Suprapubic skin (tissue), 4 donors: Measurements from ENCODE around the gene ARHGEF12. TPM values are rescaled to one million over a fixed set of nuclear protein-coding genes. Genes with fewer than 3 reads are reported as not detected.

Source experiments
- DNase-seq, 2 donors: peaks; one replicate each; pipeline ENCODE4 v3.0.0-alpha.2; 2019; ENCODE audit warnings: low spot score in 2 of 2
- H3K27ac ChIP-seq: fragments of 200-600 bp; sonication (generic); one replicate; pipeline ENCODE4 v1.5.1; 2019
- H3K27me3 ChIP-seq: fragments of 200-600 bp; sonication (generic); one replicate; pipeline ENCODE4 v1.5.1; 2019
- H3K36me3 ChIP-seq: fragments of 200-600 bp; sonication (generic); one replicate; pipeline ENCODE4 v1.5.1; 2019
- H3K4me1 ChIP-seq: fragments of 200-600 bp; sonication (generic); one replicate; pipeline ENCODE4 v1.5.1; 2019
- H3K4me3 ChIP-seq: fragments of 200-600 bp; sonication (generic); one replicate; pipeline ENCODE4 v1.5.1; 2019; ENCODE audit warnings: mild to moderate bottlenecking
- H3K9me3 ChIP-seq: fragments of 200-600 bp; sonication (generic); one replicate; pipeline ENCODE4 v1.5.1; 2019
- EP300 ChIP-seq: sonication (generic); formaldehyde crosslinking; IDR thresholded peaks from one replicate; pipeline ENCODE4 v1.6.1; 2017; ENCODE audit warnings: antibody characterized with exemption
- POLR2A ChIP-seq, 2 donors: fragments of 450-650 bp; IDR thresholded peaks; one replicate each; pipeline ENCODE4 v1.6.1; 2017; ENCODE audit warnings: antibody characterized with exemption in 2 of 2, mild to moderate bottlenecking in 2 of 2, moderate library complexity in 2 of 2
- POLR2AphosphoS5 ChIP-seq, 3 donors: sonication (generic); formaldehyde crosslinking; IDR thresholded peaks; one replicate each; pipeline ENCODE4 v1.6.1; 2017; ENCODE audit warnings: antibody characterized with exemption in 3 of 3
- WGBS: methylation state at CpG from one replicate; pipeline ENCODE4 v1.1.5; 2018; 5-methylcytosine and 5-hydroxymethylcytosine counted together
- total RNA-seq, 4 donors: library from RNA; depleted of rRNA; stranded (reverse); fragments of >200 nt; gene quantifications; one replicate each; pipeline ENCODE4 v1.1.0, GENCODE V29; 2016
- TF ChIP-seq, protein P1 (sequence below), 2 donors: fragments of 200-600 bp in 1 of 2; fragments of 450-650 bp in 1 of 2; sonication (generic) in 1 of 2; IDR thresholded peaks; one replicate each; pipeline ENCODE4 v1.5.1; 2016 to 2019; ENCODE audit warnings: antibody characterized with exemption in 2 of 2, mild to moderate bottlenecking in 1 of 2, moderate library complexity in 1 of 2

The ARHGEF12 gene
- total RNA-seq, 4 donors from 2014 or later, result 107 to 222 (median 138) TPM

- Histone ChIP-seq H3K36me3 (no peaks in the 10 kb centered on the region), H3K27me3 (no peaks in the 10 kb centered on the region), H3K27ac (peak overlapping the region; percentile 99), H3K4me1 (peaks cover 58% of the 10 kb centered on the region), H3K4me3 (peak overlapping the region; percentile 86), H3K9me3 (no peaks in the 10 kb centered on the region)
- peak in 1 of 2 donors; percentile 49 for TF ChIP-seq POLR2A (IDR thresholded peaks at IDR 0.05)
- TF ChIP-seq, protein P1, sequence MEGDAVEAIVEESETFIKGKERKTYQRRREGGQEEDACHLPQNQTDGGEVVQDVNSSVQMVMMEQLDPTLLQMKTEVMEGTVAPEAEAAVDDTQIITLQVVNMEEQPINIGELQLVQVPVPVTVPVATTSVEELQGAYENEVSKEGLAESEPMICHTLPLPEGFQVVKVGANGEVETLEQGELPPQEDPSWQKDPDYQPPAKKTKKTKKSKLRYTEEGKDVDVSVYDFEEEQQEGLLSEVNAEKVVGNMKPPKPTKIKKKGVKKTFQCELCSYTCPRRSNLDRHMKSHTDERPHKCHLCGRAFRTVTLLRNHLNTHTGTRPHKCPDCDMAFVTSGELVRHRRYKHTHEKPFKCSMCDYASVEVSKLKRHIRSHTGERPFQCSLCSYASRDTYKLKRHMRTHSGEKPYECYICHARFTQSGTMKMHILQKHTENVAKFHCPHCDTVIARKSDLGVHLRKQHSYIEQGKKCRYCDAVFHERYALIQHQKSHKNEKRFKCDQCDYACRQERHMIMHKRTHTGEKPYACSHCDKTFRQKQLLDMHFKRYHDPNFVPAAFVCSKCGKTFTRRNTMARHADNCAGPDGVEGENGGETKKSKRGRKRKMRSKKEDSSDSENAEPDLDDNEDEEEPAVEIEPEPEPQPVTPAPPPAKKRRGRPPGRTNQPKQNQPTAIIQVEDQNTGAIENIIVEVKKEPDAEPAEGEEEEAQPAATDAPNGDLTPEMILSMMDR (IDR thresholded peaks at IDR 0.05), result no peak
- no peak for TF ChIP-seq EP300
- TF ChIP-seq POLR2AphosphoS5 (IDR thresholded peaks at IDR 0.05), result no peak
- DNase-seq, result peak in 1 of 2 donors; percentile 84
- 1% methylated on average over 42 of the region's 56 CpGs for WGBS
Measured at GRCh38 chr11:120336641-120337354, 585 bp downstream of the ARHGEF12 start.

- Histone ChIP-seq H3K27ac (peak overlapping the region; percentile 99), H3K4me3 (peak overlapping the region; percentile 86), H3K9me3 (no peaks in the 10 kb centered on the region), H3K4me1 (peaks cover 66% of the 10 kb centered on the region), H3K27me3 (no peaks in the 10 kb centered on the region), H3K36me3 (no peaks in the 10 kb centered on the region)
- WGBS, result 4% methylated on average over 18 of the region's 18 CpGs
- DNase-seq, result no peak
- no peak for TF ChIP-seq POLR2A (IDR thresholded peaks at IDR 0.05)
- no peak for TF ChIP-seq POLR2AphosphoS5 (IDR thresholded peaks at IDR 0.05)
- TF ChIP-seq, protein P1 (IDR thresholded peaks at IDR 0.05), result no peak
- TF ChIP-seq EP300, result no peak
Measured at GRCh38 chr11:120337355-120338106, 1.3 kb downstream of the ARHGEF12 start.

DNA sequence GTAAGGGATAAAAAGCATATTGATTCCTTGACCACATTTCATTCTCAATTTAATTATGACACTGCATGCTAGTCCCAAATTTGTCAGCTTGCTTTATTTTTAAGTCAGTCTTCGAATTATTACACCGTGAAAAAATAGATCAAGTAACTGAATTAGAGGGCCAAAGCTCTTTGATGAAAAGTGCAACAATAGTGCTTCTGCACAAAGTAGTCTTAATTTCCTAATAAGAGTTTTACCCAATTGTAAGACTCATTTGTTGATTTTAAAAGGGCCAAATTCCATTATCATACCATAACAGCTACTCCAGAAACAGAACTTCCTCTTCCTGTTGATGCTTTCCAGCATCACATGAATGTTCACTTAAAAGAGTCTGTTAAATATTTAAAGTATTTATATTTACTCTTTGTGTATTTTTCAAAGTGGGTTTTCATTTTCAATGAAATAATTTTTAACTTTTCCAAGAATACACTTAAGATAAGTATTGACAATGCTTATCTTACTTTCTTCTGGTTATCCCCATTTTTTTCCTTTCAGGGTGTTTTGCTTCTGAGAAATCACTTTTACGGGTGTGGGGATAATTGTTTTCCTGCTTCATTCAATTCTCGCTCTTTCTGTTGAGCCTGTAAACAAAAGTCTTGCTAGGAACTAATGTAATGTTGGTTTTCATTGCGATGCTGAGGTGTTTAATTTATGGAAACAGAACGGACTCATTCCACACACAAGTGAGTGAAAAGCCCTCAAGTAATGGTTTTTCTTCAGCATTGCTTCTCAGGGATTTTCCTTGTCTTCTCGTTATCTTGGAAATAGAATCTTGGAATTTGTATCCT is 2.1 kb downstream of the ARHGEF12 start:
- peak overlapping the region; percentile 86 for H3K4me3 ChIP-seq
- peaks cover 66% of the 10 kb centered on the region for H3K4me1 ChIP-seq
- TF ChIP-seq POLR2A (IDR thresholded peaks at IDR 0.05) (no peak), EP300 (no peak), POLR2AphosphoS5 (IDR thresholded peaks at IDR 0.05) (no peak)
- TF ChIP-seq, protein P1 (IDR thresholded peaks at IDR 0.05), result no peak
- H3K9me3 ChIP-seq, result no peaks in the 10 kb centered on the region
- H3K36me3 ChIP-seq, result no peaks in the 10 kb centered on the region
- DNase-seq, result no peak
- no peaks in the 10 kb centered on the region for H3K27me3 ChIP-seq
- WGBS, result 17% methylated on average over 7 of the region's 7 CpGs
- peak overlapping the region; percentile 99 for H3K27ac ChIP-seq

DNA sequence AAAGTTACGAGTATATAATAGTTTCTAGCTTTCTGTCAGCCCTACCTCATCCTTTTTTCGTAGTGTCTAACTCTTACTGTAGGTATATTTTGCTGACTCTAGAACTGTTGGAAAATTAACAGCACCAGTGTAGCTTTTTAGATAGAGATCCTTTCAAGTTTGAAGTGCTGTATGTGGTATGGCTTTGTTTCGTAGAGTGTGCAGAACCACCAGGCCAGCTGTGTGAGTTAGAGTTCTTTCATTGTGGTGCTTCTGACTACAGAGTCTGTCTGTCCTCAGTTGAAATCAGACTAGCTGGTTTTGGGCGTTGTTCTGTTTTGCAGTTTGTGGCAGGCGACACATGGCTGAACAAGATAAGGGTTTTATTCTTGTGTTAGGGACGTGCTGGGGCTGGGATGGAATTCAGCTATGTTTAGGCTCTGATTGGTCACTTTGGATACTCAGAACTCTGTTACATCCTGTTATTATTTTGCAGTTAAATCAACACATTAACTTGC is 3.2 kb downstream of the ARHGEF12 start:
- no peak for DNase-seq
- no peak for TF ChIP-seq EP300
- no peak for TF ChIP-seq POLR2A (IDR thresholded peaks at IDR 0.05)
- TF ChIP-seq, protein P1 (IDR thresholded peaks at IDR 0.05), result no peak
- TF ChIP-seq POLR2AphosphoS5 (IDR thresholded peaks at IDR 0.05), result no peak
- WGBS, result 13% methylated on average over 6 of the region's 6 CpGs

More for the DNA sequence above, 3.2 kb downstream of the ARHGEF12 start:
- no peaks in the 10 kb centered on the region for H3K36me3 ChIP-seq
- peak overlapping the region; percentile 67 for H3K27ac ChIP-seq
- no peaks in the 10 kb centered on the region for H3K9me3 ChIP-seq
- peaks cover 73% of the 10 kb centered on the region for H3K4me1 ChIP-seq
- peak overlapping the region; percentile 86 for H3K4me3 ChIP-seq
- H3K27me3 ChIP-seq, result no peaks in the 10 kb centered on the region
